ENCODE results near the gene BICDL2. TPM values are rescaled to one million over a fixed set of nuclear protein-coding genes. Genes with fewer than 3 reads are reported as not detected.

Gene BICDL2
- total RNA-seq, 2 experiments from 2014 or later, result 0.11 to 0.17 TPM

GRCh38 chr16:3069146-3069545, 32.4 kb upstream of the BICDL2 start:
- CTCF ChIA-PET, result interaction anchor here (1.2 to 2.9 kb wide), 3 partner anchors 10 to 60 kb away, joined by 3 to 18 read pairs (median 6); no protein-coding TSS in a partner anchor
- POLR2A ChIA-PET, result interaction anchor here (0.6 to 0.7 kb wide), 3 partner anchors 28 to 58 kb away, joined by 3 to 4 read pairs (median 3); no protein-coding TSS in a partner anchor

GRCh38 chr16:3068487-3068886, 31.7 kb upstream of the BICDL2 start:
- POLR2A ChIA-PET, result interaction anchor here (4.7 kb wide), 1 partner anchor 7 kb away, joined by 63 read pairs; no protein-coding TSS in a partner anchor
- CTCF ChIA-PET, result interaction anchor here (1.6 to 2.9 kb wide), 2 partner anchors 10 to 61 kb away, joined by 6 to 18 read pairs; no protein-coding TSS in a partner anchor

- ChIA-PET CTCF (interaction anchor here (1.3 to 3.5 kb wide), 5 partner anchors 10 to 63 kb away, joined by 3 to 22 read pairs (median 5); no protein-coding TSS in a partner anchor), POLR2A (interaction anchor here (0.6 to 4.7 kb wide), 5 partner anchors 10 to 68 kb away, joined by 3 to 63 read pairs (median 5); no protein-coding TSS in a partner anchor)
Measured at GRCh38 chr16:3066440-3066748, 29.6 kb upstream of the BICDL2 start.

GRCh38 chr16:3065742-3066439, 29.1 kb upstream of the BICDL2 start:
- ChIA-PET CTCF (interaction anchor here (1.2 to 3.6 kb wide), 7 partner anchors 10 to 64 kb away, joined by 3 to 22 read pairs (median 5); no protein-coding TSS in a partner anchor), POLR2A (interaction anchor here (0.6 to 4.7 kb wide), 13 partner anchors 10 to 104 kb away, joined by 3 to 63 read pairs (median 4); partner anchors contain the start of genes HCFC1R1 and ZNF213)

GRCh38 chr16:3065069-3065741, 28.5 kb upstream of the BICDL2 start, which contains the start of gene IL32:
Gene IL32 (plus strand): TSS chr16:3065640. CDS start chr16:3065812, 172 bp downstream.
- CTCF ChIA-PET, result interaction anchor here (1.2 to 3.6 kb wide), 8 partner anchors 11 to 69 kb away, joined by 3 to 22 read pairs (median 4); partner anchors contain the start of gene ZNF213

GRCh38 chr16:3063625-3064386, 27.1 kb upstream of the BICDL2 start:
- ChIA-PET POLR2A (interaction anchor here (4.7 kb wide), 1 partner anchor 12 kb away, joined by 63 read pairs; no protein-coding TSS in a partner anchor), CTCF (interaction anchor here (0.5 to 3.6 kb wide), 6 partner anchors 12 to 70 kb away, joined by 3 to 22 read pairs (median 5); partner anchors contain the start of gene ZNF213)

More at GRCh38 chr16:3065069-3065741, 28.5 kb upstream of the BICDL2 start, which contains the start of gene IL32:
- POLR2A ChIA-PET, result interaction anchor here (0.5 to 4.7 kb wide), 12 partner anchors 11 to 105 kb away, joined by 3 to 63 read pairs (median 4); partner anchors contain the start of genes HCFC1R1, TNFRSF12A and ZNF213

- CTCF ChIA-PET, result interaction anchor here (0.9 to 3.6 kb wide), 4 partner anchors 24 to 69 kb away, joined by 3 to 18 read pairs (median 4); no protein-coding TSS in a partner anchor
- POLR2A ChIA-PET, result no interaction called here
Measured at GRCh38 chr16:3062553-3062952, 25.8 kb upstream of the BICDL2 start.

- CTCF ChIA-PET, result interaction anchor here (0.9 to 5.4 kb wide), 14 partner anchors 9 to 105 kb away, joined by 3 to 72 read pairs (median 10); partner anchors contain the start of gene ZSCAN10
- POLR2A ChIA-PET, result interaction anchor here (0.6 to 1.5 kb wide), 2 partner anchors 68 to 1584 kb away, joined by 8 to 9 read pairs; no protein-coding TSS in a partner anchor
Measured at GRCh38 chr16:3060339-3061127, 23.8 kb upstream of the BICDL2 start.

- ChIA-PET CTCF (interaction anchor here (0.6 to 5.4 kb wide), 21 partner anchors 10 to 111 kb away, joined by 3 to 72 read pairs (median 7); partner anchors contain the start of gene ZSCAN10), POLR2A (interaction anchor here (0.7 to 1.5 kb wide), 2 partner anchors 15 to 69 kb away, joined by 3 to 9 read pairs; no protein-coding TSS in a partner anchor)
Measured at GRCh38 chr16:3059723-3060242, 23.0 kb upstream of the BICDL2 start.

- ChIA-PET CTCF (interaction anchor here (0.6 to 5.4 kb wide), 34 partner anchors 8 to 154 kb away, joined by 3 to 72 read pairs (median 5); partner anchors contain the start of genes HCFC1R1, THOC6 and ZSCAN10), POLR2A (interaction anchor here (0.5 to 1.5 kb wide), 7 partner anchors 11 to 75 kb away, joined by 3 to 9 read pairs (median 5); partner anchors contain the start of genes MMP25 and ZNF213)
Measured at GRCh38 chr16:3059041-3059722, 22.4 kb upstream of the BICDL2 start.

GRCh38 chr16:3058139-3059030, 21.6 kb upstream of the BICDL2 start:
- ChIA-PET CTCF (interaction anchor here (0.8 to 5.4 kb wide), 27 partner anchors 9 to 155 kb away, joined by 3 to 72 read pairs (median 5); partner anchors contain the start of genes HCFC1R1, THOC6 and ZSCAN10), POLR2A (interaction anchor here (0.5 to 1.5 kb wide), 9 partner anchors 9 to 92 kb away, joined by 3 to 9 read pairs (median 5); partner anchors contain the start of genes MMP25 and ZNF213)

GRCh38 chr16:3057181-3058138, 20.7 kb upstream of the BICDL2 start:
- ChIA-PET POLR2A (interaction anchor here (1.3 to 1.5 kb wide), 3 partner anchors 10 to 77 kb away, joined by 5 to 9 read pairs (median 9); partner anchors contain the start of gene ZNF213), CTCF (interaction anchor here (1.0 to 5.4 kb wide), 15 partner anchors 8 to 92 kb away, joined by 3 to 72 read pairs (median 11); partner anchors contain the start of gene ZSCAN10)

- CTCF ChIA-PET, result interaction anchor here (0.6 to 5.4 kb wide), 7 partner anchors 19 to 115 kb away, joined by 3 to 72 read pairs (median 3); no protein-coding TSS in a partner anchor
- POLR2A ChIA-PET, result no interaction called here
Measured at GRCh38 chr16:3056336-3057180, 19.8 kb upstream of the BICDL2 start.

Measured in activated CD8-positive, alpha-beta memory T cell treated with anti-CD3 and anti-CD28 coated beads for 36 hours (primary cell).